ENCODE results near the gene NUDT15.

Gene NUDT15

DNA sequence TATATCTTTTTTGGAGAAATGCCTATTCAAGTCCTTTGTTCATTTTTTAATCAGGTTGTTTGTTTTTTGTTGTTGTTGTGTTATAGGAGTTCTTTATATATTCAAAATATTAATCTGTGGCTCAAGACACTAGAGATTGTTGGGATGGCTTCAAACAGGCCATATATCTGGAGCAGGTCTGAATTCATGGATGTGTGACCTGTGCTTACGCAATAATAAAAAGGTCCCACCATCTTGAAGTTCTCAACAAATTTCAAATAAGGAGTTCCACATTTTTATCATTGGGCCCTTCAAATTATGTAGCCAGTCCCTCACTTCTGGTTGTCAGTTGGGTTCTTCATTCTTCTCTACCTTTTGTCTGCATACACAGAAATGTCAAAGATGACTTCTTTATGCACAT lies 17.7 kb upstream of the NUDT15 start:
- no peak for DNase-seq
- no peak overlapping the region for H3K27ac ChIP-seq (ENCODE audit: low read depth, low read length)
- H2AK5ac ChIP-seq (ENCODE audit: low read length): no peak overlapping the region
- no peak overlapping the region for H3K4me2 ChIP-seq (ENCODE audit: low read length)
- H2BK5ac ChIP-seq (ENCODE audit: low read depth, low read length, poor library complexity): no peak overlapping the region
- no peak overlapping the region for H2BK120ac ChIP-seq (ENCODE audit: insufficient read depth, low read length, poor library complexity)
- no peaks in the 10 kb centered on the region for H3K9me3 ChIP-seq (ENCODE audit: insufficient read depth, low read depth, low read length)
- no peak overlapping the region for H3K18ac ChIP-seq (ENCODE audit: low read length)
- H4K8ac ChIP-seq (ENCODE audit: low read depth, low read length): no peak overlapping the region
- no peak overlapping the region for H2BK12ac ChIP-seq (ENCODE audit: low read length)
- no peak overlapping the region for H3K9ac ChIP-seq (ENCODE audit: low read length)
- no peaks in the 10 kb centered on the region for H3K36me3 ChIP-seq (ENCODE audit: control insufficient read depth in 1 of 2, insufficient read depth in 2 of 2, low read length in 2 of 2)
- H2AFZ ChIP-seq (ENCODE audit: insufficient read depth, low read length, poor library complexity): no peak overlapping the region
- H4K91ac ChIP-seq (ENCODE audit: low read depth, low read length): no peak overlapping the region
- H3K4me1 ChIP-seq (ENCODE audit: control insufficient read depth in 1 of 2, insufficient read depth in 2 of 2, low read length in 2 of 2): no peaks in the 10 kb centered on the region
- no peak overlapping the region for H3K4me3 ChIP-seq (ENCODE audit: low read depth, low read length)
- WGBS (ENCODE audit: extremely low coverage, insufficient coverage, insufficient read length): no CpG with 5 or more reads among the region's 1 CpG
- H3K27me3 ChIP-seq (ENCODE audit: insufficient read depth, low read length): no peaks in the 10 kb centered on the region
- no peaks in the 10 kb centered on the region for H3K79me1 ChIP-seq (ENCODE audit: low read length)
- no peak overlapping the region for H4K12ac ChIP-seq (ENCODE audit: low read depth, low read length)
- H3K23ac ChIP-seq (ENCODE audit: low read length): no peak overlapping the region
- no peaks in the 10 kb centered on the region for H3K79me2 ChIP-seq (ENCODE audit: control insufficient read depth, insufficient read depth, low read length, poor library complexity)
- H3K4ac ChIP-seq (ENCODE audit: low read depth, low read length): no peak overlapping the region
- H3K14ac ChIP-seq (ENCODE audit: low read length): no peak overlapping the region

DNA sequence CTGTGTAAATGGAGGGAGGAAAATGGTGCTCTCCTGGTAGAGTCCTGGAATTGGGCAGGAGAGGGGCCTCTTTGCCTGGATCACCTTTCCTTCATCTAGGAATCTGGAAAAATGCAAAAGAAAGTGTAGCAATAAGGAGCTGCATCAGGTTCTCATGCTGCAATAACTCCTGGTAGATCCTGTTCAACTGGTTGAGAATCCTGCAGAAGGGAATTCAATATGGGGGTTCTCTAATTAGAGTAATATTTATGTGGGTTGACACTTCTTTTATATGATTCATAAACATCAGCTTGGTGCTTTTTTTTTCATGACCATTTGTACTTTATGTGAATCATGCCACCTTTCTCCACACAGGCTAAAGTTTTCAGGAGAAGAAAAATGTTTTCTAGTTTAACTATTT lies 9.5 kb upstream of the NUDT15 start:
- Histone ChIP-seq H3K27me3 (ENCODE audit: insufficient read depth, low read length) (no peaks in the 10 kb centered on the region), H2BK5ac (ENCODE audit: low read depth, low read length, poor library complexity) (no peak overlapping the region), H2AK5ac (ENCODE audit: low read length) (no peak overlapping the region)

DNA sequence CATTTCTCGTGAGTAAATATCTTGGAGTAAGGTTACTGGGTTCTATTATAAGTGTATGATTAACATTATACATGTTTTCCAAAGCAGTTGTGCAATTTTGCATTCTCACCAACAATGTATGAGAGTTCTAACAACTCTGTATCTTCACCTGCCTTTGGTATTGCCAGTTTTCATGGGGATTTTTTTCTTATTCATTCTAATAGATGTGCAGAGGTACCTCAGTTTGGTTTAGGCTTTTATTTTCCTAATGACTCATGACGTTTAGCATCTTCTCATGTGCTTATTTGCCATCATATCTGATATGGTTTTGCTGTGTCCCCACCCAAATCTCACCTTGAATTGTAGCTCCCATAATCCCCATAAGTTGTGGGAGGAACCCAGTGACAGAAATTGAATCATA lies 7.7 kb upstream of the NUDT15 start:
- no peak overlapping the region for H4K12ac ChIP-seq (ENCODE audit: low read depth, low read length)
- H3K4me2 ChIP-seq (ENCODE audit: low read length): no peak overlapping the region
- H3K23ac ChIP-seq (ENCODE audit: low read length): no peak overlapping the region
- no peak overlapping the region for H3K27ac ChIP-seq (ENCODE audit: low read depth, low read length)
- H4K8ac ChIP-seq (ENCODE audit: low read depth, low read length): no peak overlapping the region
- no peak for DNase-seq
- no peak overlapping the region for H2BK12ac ChIP-seq (ENCODE audit: low read length)
- H3K9ac ChIP-seq (ENCODE audit: low read length): no peak overlapping the region
- no peak overlapping the region for H3K4ac ChIP-seq (ENCODE audit: low read depth, low read length)
- H3K4me3 ChIP-seq (ENCODE audit: low read depth, low read length): no peak overlapping the region
- no peaks in the 10 kb centered on the region for H3K79me2 ChIP-seq (ENCODE audit: control insufficient read depth, insufficient read depth, low read length, poor library complexity)
- no peak overlapping the region for H2BK5ac ChIP-seq (ENCODE audit: low read depth, low read length, poor library complexity)
- no peak overlapping the region for H2AFZ ChIP-seq (ENCODE audit: insufficient read depth, low read length, poor library complexity)
- H3K79me1 ChIP-seq (ENCODE audit: low read length): no peaks in the 10 kb centered on the region
- H3K14ac ChIP-seq (ENCODE audit: low read length): no peak overlapping the region
- no CpG with 5 or more reads among the region's 2 CpGs for WGBS (ENCODE audit: extremely low coverage, insufficient coverage, insufficient read length)
- no peaks in the 10 kb centered on the region for H3K4me1 ChIP-seq (ENCODE audit: control insufficient read depth in 1 of 2, insufficient read depth in 2 of 2, low read length in 2 of 2)
- H2BK120ac ChIP-seq (ENCODE audit: insufficient read depth, low read length, poor library complexity): no peak overlapping the region
- no peak overlapping the region for H3K18ac ChIP-seq (ENCODE audit: low read length)
- peaks cover 1 to 2% of the 10 kb centered on the region in 2 experiments for H3K36me3 ChIP-seq (ENCODE audit: control insufficient read depth in 1 of 2, insufficient read depth in 2 of 2, low read length in 2 of 2)
- H4K91ac ChIP-seq (ENCODE audit: low read depth, low read length): no peak overlapping the region
- no peak overlapping the region for H2AK5ac ChIP-seq (ENCODE audit: low read length)
- H3K9me3 ChIP-seq (ENCODE audit: insufficient read depth, low read depth, low read length): peaks cover 7% of the 10 kb centered on the region
- no peaks in the 10 kb centered on the region for H3K27me3 ChIP-seq (ENCODE audit: insufficient read depth, low read length)

More for the DNA sequence above, 9.5 kb upstream of the NUDT15 start:
- Histone ChIP-seq H3K9ac (ENCODE audit: low read length) (no peak overlapping the region), H2AFZ (ENCODE audit: insufficient read depth, low read length, poor library complexity) (no peak overlapping the region), H3K4ac (ENCODE audit: low read depth, low read length) (no peak overlapping the region), H3K9me3 (ENCODE audit: insufficient read depth, low read depth, low read length) (peaks cover 7% of the 10 kb centered on the region), H3K79me2 (ENCODE audit: control insufficient read depth, insufficient read depth, low read length, poor library complexity) (no peaks in the 10 kb centered on the region), H3K4me3 (ENCODE audit: low read depth, low read length) (no peak overlapping the region), H3K14ac (ENCODE audit: low read length) (no peak overlapping the region), H2BK120ac (ENCODE audit: insufficient read depth, low read length, poor library complexity) (no peak overlapping the region), H3K36me3 (ENCODE audit: control insufficient read depth in 1 of 2, insufficient read depth in 2 of 2, low read length in 2 of 2) (peaks cover 1 to 2% of the 10 kb centered on the region in 2 experiments), H4K91ac (ENCODE audit: low read depth, low read length) (no peak overlapping the region), H3K79me1 (ENCODE audit: low read length) (no peaks in the 10 kb centered on the region), H4K8ac (ENCODE audit: low read depth, low read length) (no peak overlapping the region), H3K4me1 (ENCODE audit: control insufficient read depth in 1 of 2, insufficient read depth in 2 of 2, low read length in 2 of 2) (no peaks in the 10 kb centered on the region), H3K27ac (ENCODE audit: low read depth, low read length) (no peak overlapping the region), H3K23ac (ENCODE audit: low read length) (no peak overlapping the region), H3K18ac (ENCODE audit: low read length) (no peak overlapping the region), H3K4me2 (ENCODE audit: low read length) (no peak overlapping the region), H4K12ac (ENCODE audit: low read depth, low read length) (no peak overlapping the region), H2BK12ac (ENCODE audit: low read length) (no peak overlapping the region)
- DNase-seq: peak; percentile 18 to 69

DNA sequence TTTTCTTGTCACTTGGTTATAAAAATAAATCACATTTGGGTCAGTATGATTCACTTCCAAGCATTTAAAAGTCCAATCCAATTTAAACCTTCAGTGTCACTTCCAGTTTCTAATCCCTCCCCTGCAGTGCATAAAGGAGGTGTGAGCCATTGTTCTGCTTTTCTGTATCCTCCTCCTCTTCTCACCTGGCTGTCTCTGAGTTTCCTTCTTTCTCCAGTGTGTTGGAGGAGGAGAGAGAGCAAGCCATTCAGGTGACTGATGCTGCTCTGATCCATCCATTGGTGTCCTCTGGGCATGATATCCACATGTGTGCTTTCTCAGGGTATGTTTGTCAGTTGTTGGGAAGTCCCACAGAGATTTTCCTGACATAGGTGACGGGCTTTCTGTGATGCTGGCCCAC lies 1.2 kb downstream of the NUDT15 start:
- H2AFZ ChIP-seq (ENCODE audit: insufficient read depth, low read length, poor library complexity): no peak overlapping the region
- no peak for DNase-seq
- H3K79me1 ChIP-seq (ENCODE audit: low read length): peaks cover 5% of the 10 kb centered on the region
- peak overlapping the region; percentile 59 for H4K12ac ChIP-seq (ENCODE audit: low read depth, low read length)
- H3K4me3 ChIP-seq (ENCODE audit: low read depth, low read length): no peak overlapping the region
- peaks cover 0 to 5% of the 10 kb centered on the region in 2 experiments for H3K36me3 ChIP-seq (ENCODE audit: control insufficient read depth in 1 of 2, insufficient read depth in 2 of 2, low read length in 2 of 2)
- no peak overlapping the region for H2AK5ac ChIP-seq (ENCODE audit: low read length)
- no peak overlapping the region for H3K27ac ChIP-seq (ENCODE audit: low read depth, low read length)
- no peak overlapping the region for H4K91ac ChIP-seq (ENCODE audit: low read depth, low read length)
- no peak overlapping the region for H3K9ac ChIP-seq (ENCODE audit: low read length)
- no peak overlapping the region for H3K14ac ChIP-seq (ENCODE audit: low read length)
- no CpG with 5 or more reads among the region's 1 CpG for WGBS (ENCODE audit: extremely low coverage, insufficient coverage, insufficient read length)
- H2BK120ac ChIP-seq (ENCODE audit: insufficient read depth, low read length, poor library complexity): no peak overlapping the region
- peaks cover 5 to 8% of the 10 kb centered on the region in 2 experiments for H3K4me1 ChIP-seq (ENCODE audit: control insufficient read depth in 1 of 2, insufficient read depth in 2 of 2, low read length in 2 of 2)
- H4K8ac ChIP-seq (ENCODE audit: low read depth, low read length): peak overlapping the region; percentile 7
- H2BK12ac ChIP-seq (ENCODE audit: low read length): no peak overlapping the region
- H3K27me3 ChIP-seq (ENCODE audit: insufficient read depth, low read length): no peaks in the 10 kb centered on the region
- H3K9me3 ChIP-seq (ENCODE audit: insufficient read depth, low read depth, low read length): no peaks in the 10 kb centered on the region
- peaks cover 2% of the 10 kb centered on the region for H3K79me2 ChIP-seq (ENCODE audit: control insufficient read depth, insufficient read depth, low read length, poor library complexity)
- H3K18ac ChIP-seq (ENCODE audit: low read length): no peak overlapping the region
- no peak overlapping the region for H3K23ac ChIP-seq (ENCODE audit: low read length)
- H3K4ac ChIP-seq (ENCODE audit: low read depth, low read length): peak overlapping the region; percentile 24
- H3K4me2 ChIP-seq (ENCODE audit: low read length): no peak overlapping the region
- no peak overlapping the region for H2BK5ac ChIP-seq (ENCODE audit: low read depth, low read length, poor library complexity)

Measured in trophoblast cell (in vitro differentiated cells and primary cell).